Measurements from ENCODE around the gene FOXB1.

FOXB1 gene

GRCh38 chr15:60035344-60035743 lies 31.2 kb downstream of the FOXB1 start:
- no peak for TF ChIP-seq CTCF (IDR thresholded peaks at IDR 0.05; ENCODE audit: control extremely low read depth, extremely low read depth, low read depth, missing control alignments)
- ChIA-PET CTCF (interaction anchor here (0.7 to 0.9 kb wide), 2 partner anchors 15 to 19 kb away, joined by 3 read pairs; no protein-coding TSS in a partner anchor), POLR2A (no interaction called here)
- DNase-seq (ENCODE audit: extremely low spot score) = no peak

- ChIA-PET CTCF (no interaction called here), POLR2A (no interaction called here)
- no peak for TF ChIP-seq CTCF (IDR thresholded peaks at IDR 0.05; ENCODE audit: control extremely low read depth, extremely low read depth, low read depth, missing control alignments)
- no peak for DNase-seq (ENCODE audit: extremely low spot score)
Measured at GRCh38 chr15:60039316-60039715, 35.2 kb downstream of the FOXB1 start.

GRCh38 chr15:60043744-60044435 lies 39.8 kb downstream of the FOXB1 start:
- no peak for DNase-seq (ENCODE audit: extremely low spot score)
- no peak for TF ChIP-seq CTCF (IDR thresholded peaks at IDR 0.05; ENCODE audit: control extremely low read depth, extremely low read depth, low read depth, missing control alignments)
- POLR2A ChIA-PET = no interaction called here
- CTCF ChIA-PET = interaction anchor here (0.9 kb wide), 1 partner anchor 10 kb away, joined by 3 read pairs; no protein-coding TSS in a partner anchor

- TF ChIP-seq CTCF (IDR thresholded peaks at IDR 0.05; ENCODE audit: control extremely low read depth, extremely low read depth, low read depth, missing control alignments) = no peak
- no peak for DNase-seq (ENCODE audit: extremely low spot score)
- ChIA-PET CTCF (interaction anchor here (0.9 kb wide), 1 partner anchor 11 kb away, joined by 3 read pairs; no protein-coding TSS in a partner anchor), POLR2A (no interaction called here)
Measured at GRCh38 chr15:60044636-60045270, 40.6 kb downstream of the FOXB1 start.

GRCh38 chr15:60047701-60048100 lies 43.6 kb downstream of the FOXB1 start:
- ChIA-PET CTCF (interaction anchor here (1.2 kb wide), 1 partner anchor 9 kb away, joined by 5 read pairs; no protein-coding TSS in a partner anchor), POLR2A (no interaction called here)
- no peak for DNase-seq (ENCODE audit: extremely low spot score)
- no peak for TF ChIP-seq CTCF (IDR thresholded peaks at IDR 0.05; ENCODE audit: control extremely low read depth, extremely low read depth, low read depth, missing control alignments)

- ChIA-PET CTCF (no interaction called here), POLR2A (no interaction called here)
- DNase-seq (ENCODE audit: extremely low spot score) = no peak
- TF ChIP-seq CTCF (IDR thresholded peaks at IDR 0.05; ENCODE audit: control extremely low read depth, extremely low read depth, low read depth, missing control alignments) = no peak
Measured at GRCh38 chr15:60049948-60050347, 45.8 kb downstream of the FOXB1 start.
